ENCODE results near the gene ERBB2. TPM values are rescaled to one million over a fixed set of nuclear protein-coding genes. Genes with fewer than 3 reads are reported as not detected.

The ERBB2 gene
- total RNA-seq, 4 donors from 2014 or later: 144 to 192 (median 173) TPM

GRCh38 chr17:39660011-39660360 is 39.9 kb upstream of the ERBB2 start:
- no peak overlapping the region for H3K4me3 ChIP-seq
- H3K27me3 ChIP-seq: no peaks in the 10 kb centered on the region
- peaks cover 42% of the 10 kb centered on the region for H3K4me1 ChIP-seq
- H3K36me3 ChIP-seq: peaks cover 61% of the 10 kb centered on the region
- H3K27ac ChIP-seq: peak overlapping the region; percentile 3
- no peak for DNase-seq (ENCODE audit: low spot score in 2 of 2)
- whole genome bisulfite sequencing: 89% methylated on average over 5 of the region's 5 CpGs
- TF ChIP-seq CTCF (IDR thresholded peaks at IDR 0.05) (no peak), POLR2A (IDR thresholded peaks at IDR 0.05) (no peak), POLR2AphosphoS5 (IDR thresholded peaks at IDR 0.05) (no peak), EP300 (IDR thresholded peaks at IDR 0.05) (no peak)
- H3K9me3 ChIP-seq: no peaks in the 10 kb centered on the region

- Histone ChIP-seq H3K4me1 (peaks cover 48% of the 10 kb centered on the region), H3K4me3 (no peak overlapping the region), H3K9me3 (no peaks in the 10 kb centered on the region), H3K27ac (peak overlapping the region; percentile 3), H3K27me3 (peaks cover 7% of the 10 kb centered on the region), H3K36me3 (peaks cover 61% of the 10 kb centered on the region)
- WGBS: 83% methylated on average over 19 of the region's 35 CpGs
- DNase-seq (ENCODE audit: low spot score in 2 of 2): no peak
- TF ChIP-seq CTCF (IDR thresholded peaks at IDR 0.05) (no peak), POLR2A (IDR thresholded peaks at IDR 0.05) (no peak), POLR2AphosphoS5 (IDR thresholded peaks at IDR 0.05) (no peak), EP300 (IDR thresholded peaks at IDR 0.05) (no peak)
Measured at GRCh38 chr17:39660397-39661385, 39.2 kb upstream of the ERBB2 start.

GRCh38 chr17:39661744-39662541 is 37.9 kb upstream of the ERBB2 start:
- Histone ChIP-seq H3K4me1 (peaks cover 58% of the 10 kb centered on the region), H3K9me3 (no peaks in the 10 kb centered on the region), H3K27ac (peak overlapping the region; percentile 56), H3K4me3 (no peak overlapping the region), H3K36me3 (peaks cover 49% of the 10 kb centered on the region), H3K27me3 (peaks cover 19% of the 10 kb centered on the region)
- TF ChIP-seq EP300 (IDR thresholded peaks at IDR 0.05) (no peak), POLR2A (IDR thresholded peaks at IDR 0.05) (no peak), CTCF (IDR thresholded peaks at IDR 0.05) (no peak), POLR2AphosphoS5 (IDR thresholded peaks at IDR 0.05) (no peak)
- no peak for DNase-seq (ENCODE audit: low spot score in 2 of 2)
- 77% methylated on average over 8 of the region's 8 CpGs for WGBS

- Histone ChIP-seq H3K9me3 (no peaks in the 10 kb centered on the region), H3K4me3 (no peak overlapping the region), H3K27me3 (peaks cover 27% of the 10 kb centered on the region), H3K4me1 (peaks cover 66% of the 10 kb centered on the region), H3K36me3 (peaks cover 42% of the 10 kb centered on the region), H3K27ac (peak overlapping the region; percentile 56)
- WGBS: 68% methylated on average over 5 of the region's 22 CpGs
- no peak for DNase-seq (ENCODE audit: low spot score in 2 of 2)
- TF ChIP-seq EP300 (IDR thresholded peaks at IDR 0.05) (no peak), POLR2AphosphoS5 (IDR thresholded peaks at IDR 0.05) (no peak), CTCF (IDR thresholded peaks at IDR 0.05) (no peak), POLR2A (IDR thresholded peaks at IDR 0.05) (no peak)
Measured at GRCh38 chr17:39662551-39663339, 37.1 kb upstream of the ERBB2 start.

All from suprapubic skin (tissue), 4 donors.